Mesenteric fat pad (tissue), 1 donor: ENCODE data around the gene SERAC1. TPM values are rescaled to one million over a fixed set of nuclear protein-coding genes. Genes with fewer than 3 reads are reported as not detected.

ENCODE experiments used
- DNase-seq: peaks from one replicate; pipeline ENCODE4 v3.0.0-alpha.2; 2020; ENCODE audit warnings: low spot score
- total RNA-seq: library from RNA; stranded (reverse); fragmentation: NEBNext Ultra II Directional; extraction: Animal tissue kit (Norgen Biotek cat#: 25700); gene quantifications from one replicate; pipeline ENCODE4 v1.2.1, GENCODE V29; 2021
- donor health status: DM: yes; HTN: yes; CAD: no.

The SERAC1 gene
- total RNA-seq, 1 donor from 2014 or later: 4.9 TPM

- DNase-seq: no peak
These were observed 43.8 kb downstream of the SERAC1 start for GRCh38 chr6:158124288-158124687.

GRCh38 chr6:158122048-158122447, 46.0 kb downstream of the SERAC1 start:
- DNase-seq: no peak

DNA sequence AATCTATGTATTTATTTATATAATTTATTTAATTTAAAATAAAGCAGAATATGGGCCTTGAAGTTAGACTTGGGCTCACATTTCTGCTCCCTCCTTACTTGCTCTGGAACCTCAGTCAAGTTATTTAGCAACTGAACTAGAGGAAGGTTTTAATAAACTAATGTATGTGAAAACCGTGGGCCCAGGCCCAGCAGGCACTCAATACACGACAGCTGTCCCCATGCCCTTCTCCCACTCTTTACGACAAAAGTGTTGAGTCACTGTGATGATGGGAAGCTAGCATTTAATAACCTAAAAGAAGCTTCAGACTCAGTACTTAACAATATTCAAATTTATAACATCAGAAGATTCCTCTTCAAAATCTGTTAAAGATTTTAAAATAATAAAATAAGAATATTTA, 46.7 kb downstream of the SERAC1 start:
- no peak for DNase-seq

DNA sequence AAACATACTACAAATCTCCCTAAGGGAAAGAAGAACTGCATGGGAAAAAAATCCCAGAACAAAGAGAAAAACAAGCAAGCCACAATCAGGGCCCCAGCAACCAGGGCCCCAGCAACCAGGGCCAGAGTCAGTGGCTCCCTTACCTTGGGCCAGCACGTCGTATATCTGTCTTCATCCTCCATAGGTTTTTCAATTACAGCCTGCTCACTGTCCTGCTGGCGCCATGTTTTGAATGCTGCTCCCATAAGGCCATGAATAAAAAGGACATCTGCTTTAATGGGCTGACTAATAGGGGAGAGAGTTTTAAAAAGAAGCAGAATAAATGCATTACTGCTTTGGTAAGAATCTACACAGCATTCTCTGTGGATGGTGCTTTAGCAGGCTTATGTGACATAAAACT, 49.2 kb downstream of the SERAC1 start:
- DNase-seq: no peak

GRCh38 chr6:158115508-158115907, 52.6 kb downstream of the SERAC1 start:
- no peak for DNase-seq

- DNase-seq: no peak
These were observed 53.0 kb downstream of the SERAC1 start for GRCh38 chr6:158115102-158115501.

- DNase-seq: no peak
These were observed 54.3 kb downstream of the SERAC1 start for GRCh38 chr6:158113802-158114201.

DNA sequence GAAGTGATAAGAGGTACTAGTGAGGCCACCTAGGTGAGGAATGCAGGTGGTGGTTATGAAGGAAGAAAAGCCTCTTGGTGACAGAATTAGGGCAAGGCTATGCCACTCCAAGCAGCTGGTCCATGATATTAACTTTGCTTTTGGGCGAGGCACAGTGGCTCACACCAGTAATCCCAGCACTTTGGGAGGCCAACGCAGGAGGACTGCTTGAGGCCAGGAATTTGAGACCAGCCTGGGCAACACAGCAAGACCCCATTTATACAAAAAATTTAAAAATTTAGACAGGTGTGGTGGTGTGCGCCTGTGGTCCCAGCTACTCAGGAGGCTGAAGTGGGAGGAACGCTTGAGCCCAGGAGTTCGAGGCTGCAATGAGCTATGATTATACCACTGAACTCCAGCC, 56.1 kb downstream of the SERAC1 start:
- no peak for DNase-seq

GRCh38 chr6:158110986-158111385, 57.1 kb downstream of the SERAC1 start:
- DNase-seq: no peak

DNA sequence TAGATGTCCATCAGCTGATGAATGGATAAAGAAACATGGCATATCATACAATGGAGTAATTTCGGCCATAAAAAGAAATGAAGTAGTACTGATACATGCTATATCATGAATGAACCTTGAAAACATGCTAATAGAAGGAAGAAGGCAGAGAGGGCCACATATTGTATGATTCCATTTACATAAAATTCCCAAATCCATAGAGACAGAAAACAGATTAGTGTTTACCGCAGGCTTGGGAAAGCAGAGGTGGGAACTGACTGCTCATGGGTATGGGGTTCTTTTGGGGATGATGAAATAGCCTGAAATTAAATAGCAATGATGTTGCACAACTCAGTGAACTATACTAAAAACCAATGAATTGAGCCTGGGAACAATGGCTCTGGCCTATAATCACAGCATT, 58.3 kb downstream of the SERAC1 start:
- DNase-seq: no peak

DNA sequence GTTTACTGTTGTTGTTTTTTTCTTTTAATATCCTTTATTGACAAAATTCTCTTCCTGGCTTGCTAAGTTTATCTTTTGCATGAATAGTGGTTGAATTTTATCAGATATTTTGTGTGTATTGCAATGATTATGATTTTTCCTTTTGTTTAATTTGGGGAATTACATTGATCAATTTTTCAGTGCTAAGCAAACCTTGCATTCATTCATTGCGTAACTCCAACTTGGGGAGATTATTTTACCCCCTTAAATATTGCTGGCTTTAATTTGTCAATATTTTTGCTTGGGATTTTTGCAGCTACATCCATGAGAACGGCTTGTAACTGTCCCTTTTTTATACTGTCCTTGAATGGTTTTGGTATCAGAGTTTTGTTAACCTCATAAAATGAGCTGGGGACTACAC, 63.4 kb downstream of the SERAC1 start:
- DNase-seq: no peak

DNA sequence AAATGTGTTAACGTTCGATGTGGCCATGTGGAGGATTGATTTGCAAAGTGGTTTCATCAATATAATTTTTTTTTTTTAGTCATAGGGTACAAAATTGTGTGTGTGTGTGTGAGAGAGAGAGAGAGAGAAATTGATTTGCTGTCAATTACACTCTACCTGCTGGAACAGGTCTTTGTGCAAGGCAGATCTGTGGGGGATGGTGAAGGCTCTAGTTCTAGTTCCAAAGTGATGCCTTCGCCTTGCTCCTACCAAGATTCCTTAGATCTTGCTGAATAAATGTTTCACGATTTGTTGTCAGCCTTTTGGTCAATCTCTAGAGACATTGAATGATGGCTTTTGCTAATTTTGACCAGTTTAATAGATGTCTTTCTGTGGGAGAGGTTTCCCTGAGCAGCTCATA, 64.8 kb downstream of the SERAC1 start:
- DNase-seq: no peak

- DNase-seq: no peak
These were observed 72.4 kb downstream of the SERAC1 start for GRCh38 chr6:158095671-158096070.

GRCh38 chr6:158095031-158095430, 73.0 kb downstream of the SERAC1 start:
- DNase-seq: no peak

- DNase-seq: no peak
These were observed 75.3 kb downstream of the SERAC1 start for GRCh38 chr6:158092806-158093205.

GRCh38 chr6:158087224-158087867, 80.7 kb downstream of the SERAC1 start:
- no peak for DNase-seq

GRCh38 chr6:158086504-158087223, 81.4 kb downstream of the SERAC1 start:
- no peak for DNase-seq

DNA sequence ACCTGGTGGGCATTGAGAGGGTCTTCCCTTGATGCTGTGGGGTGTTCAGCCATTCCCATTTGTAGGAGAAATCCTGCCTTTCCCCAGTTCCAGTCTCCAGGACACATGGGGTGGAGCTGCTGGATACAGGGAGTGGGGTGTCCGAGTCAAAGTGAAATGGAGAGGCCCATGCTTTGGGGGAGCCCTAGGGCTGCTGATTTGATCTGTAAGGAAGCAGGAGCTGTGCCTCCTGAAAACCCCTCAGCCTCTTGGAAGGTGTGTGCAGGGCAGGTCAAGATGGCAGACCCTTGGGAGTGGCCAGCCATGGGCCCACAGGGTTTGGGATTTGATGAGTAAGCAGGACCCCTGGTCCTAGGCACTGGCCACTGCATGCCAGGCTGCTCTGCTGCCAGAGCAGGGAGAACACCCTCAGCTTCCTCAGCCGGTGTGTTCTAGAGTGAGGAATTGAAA, 82.0 kb downstream of the SERAC1 start:
- no peak for DNase-seq

DNA sequence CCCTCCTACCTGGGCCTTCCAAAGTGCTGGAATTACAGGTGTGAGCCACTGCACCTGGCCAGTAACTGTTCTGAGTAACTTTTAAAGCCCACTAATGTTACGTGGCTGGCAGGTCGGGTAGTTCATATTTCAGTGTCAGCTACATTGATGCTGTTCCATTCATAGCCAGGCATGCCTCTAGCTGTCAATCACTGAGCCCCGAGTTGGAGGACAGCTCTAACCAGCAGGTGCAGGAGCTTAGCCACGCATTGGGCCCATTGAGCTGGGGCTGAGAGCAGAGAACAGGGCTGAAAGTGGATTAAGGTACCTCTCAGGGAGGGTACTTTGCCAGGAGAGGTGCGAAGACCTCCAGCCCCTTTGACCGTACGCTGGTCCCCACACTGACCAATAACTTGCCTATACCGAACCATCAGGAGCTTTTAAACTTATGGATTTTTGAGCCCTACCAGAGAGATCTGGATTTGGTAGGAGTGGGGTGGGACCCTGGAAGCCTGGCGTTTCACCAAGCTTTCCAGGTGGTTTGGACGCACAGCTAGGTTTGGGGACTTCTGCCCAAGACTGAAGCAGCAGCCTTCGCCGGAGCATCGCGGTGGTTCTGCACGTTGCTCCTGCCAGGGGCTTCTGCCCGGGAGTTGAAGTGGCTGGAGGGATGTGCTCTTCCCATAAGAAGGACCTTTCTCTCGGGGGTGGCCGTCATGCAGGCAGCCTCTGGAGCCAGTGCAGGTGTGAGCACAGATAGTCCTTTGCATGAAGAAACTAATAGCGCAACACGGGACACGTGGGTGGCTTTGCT, 82.6 kb downstream of the SERAC1 start:
- no peak for DNase-seq

DNA sequence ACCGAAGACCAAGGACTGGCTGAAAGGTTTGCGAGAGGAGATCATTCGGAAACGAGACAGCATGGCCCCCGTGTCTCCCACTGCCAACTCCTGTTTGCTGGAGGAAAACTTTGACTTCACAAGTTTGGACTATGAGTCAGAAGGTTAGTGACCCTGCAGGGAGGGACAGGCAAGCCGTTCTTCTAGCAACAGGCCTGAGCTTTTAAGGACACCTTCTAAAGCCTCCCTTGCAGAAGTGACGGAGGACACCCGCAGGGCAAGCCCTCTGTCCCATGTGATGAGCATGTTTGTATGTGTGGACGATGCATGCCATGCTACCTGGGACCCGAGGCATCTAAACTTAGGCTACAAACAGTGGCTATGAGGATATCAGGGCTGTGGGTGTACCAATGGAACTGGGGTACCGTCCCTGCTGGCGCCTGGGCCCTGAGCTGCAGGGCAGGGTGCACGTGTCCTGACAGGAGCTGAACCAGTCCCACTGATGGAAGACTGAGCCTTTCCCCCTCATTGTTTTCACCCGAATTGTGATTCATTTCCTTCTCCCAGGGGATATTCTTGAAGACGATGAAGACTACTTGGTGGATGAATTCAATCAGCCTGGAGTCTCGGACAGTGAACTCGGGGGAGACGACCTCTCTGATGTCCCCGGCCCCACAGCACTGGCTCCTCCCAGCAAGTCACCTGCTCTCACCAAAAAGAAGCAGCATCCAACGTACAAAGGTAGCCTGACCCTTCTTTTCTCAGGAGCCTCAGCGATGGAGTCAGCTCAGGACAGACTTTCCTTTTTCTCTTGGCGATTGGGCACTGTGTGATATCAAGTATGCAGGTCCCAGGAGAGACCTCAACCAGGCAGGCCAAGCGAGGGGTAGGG, 84.4 kb downstream of the SERAC1 start:
- no peak for DNase-seq

GRCh38 chr6:158081657-158081935, 86.5 kb downstream of the SERAC1 start:
- DNase-seq: no peak
